Brain microvascular endothelial cell (primary cell): ENCODE data around the gene ZNF787.

Source experiments
- DNase-seq: peaks from one replicate; pipeline ENCODE4 v3.0.0-alpha.2; 2020
- H3K27ac ChIP-seq: fragments of 250-450 bp; sonication (Bioruptor Pico); 2 replicates; pipeline ENCODE4 v1.5.1; 2020; ENCODE audit warnings: mild to moderate bottlenecking, moderate library complexity
- H3K27me3 ChIP-seq: fragments of 250-450 bp; sonication (Bioruptor Pico); replicated peaks from 2 replicates; pipeline ENCODE4 v1.5.1; 2020; ENCODE audit warnings: mild to moderate bottlenecking
- H3K36me3 ChIP-seq: fragments of 250-450 bp; sonication (Bioruptor Pico); replicated peaks from 2 replicates; pipeline ENCODE4 v1.5.1; 2020; ENCODE audit warnings: mild to moderate bottlenecking
- H3K4me3 ChIP-seq: 2 replicates; pipeline ENCODE4 v1.5.1; 2011; ENCODE audit warnings: low read depth, mild to moderate bottlenecking, control low read depth, low read length, moderate library complexity
- CTCF ChIP-seq: IDR thresholded peaks from 2 replicates; pipeline ENCODE4 v1.5.1; 2011; ENCODE audit warnings: low read depth, mild to moderate bottlenecking, moderate library complexity, low read length, control low read depth, inconsistent platforms; ENCODE audit errors: missing control alignments
- in situ Hi-C: cut with HindIII; loops from 2 replicates; pipeline ENCODE4 v1.10.0; 2017; ENCODE audit warnings: low sequenced_read_pairs, low pct_ligation_motif_present

Gene ZNF787

GRCh38 chr19:56092685-56093631 is 28.1 kb downstream of the ZNF787 start:
- H3K36me3 ChIP-seq = peaks cover 16% of the 10 kb centered on the region
- no peak for DNase-seq
- in situ Hi-C loops = no loop called here

GRCh38 chr19:56091751-56092546 is 29.1 kb downstream of the ZNF787 start:
- H3K27ac ChIP-seq = peak overlapping the region; percentile 14
- TF ChIP-seq CTCF = no peak
- peaks cover 10% of the 10 kb centered on the region for H3K36me3 ChIP-seq
- no peaks in the 10 kb centered on the region for H3K27me3 ChIP-seq
- DNase-seq = no peak
- H3K4me3 ChIP-seq = no peak overlapping the region
- in situ Hi-C loops = no loop called here

More at GRCh38 chr19:56092685-56093631, 28.1 kb downstream of the ZNF787 start:
- TF ChIP-seq CTCF = no peak
- no peak overlapping the region for H3K27ac ChIP-seq
- H3K27me3 ChIP-seq = no peaks in the 10 kb centered on the region
- no peak overlapping the region for H3K4me3 ChIP-seq

GRCh38 chr19:56091066-56091490 is 30.0 kb downstream of the ZNF787 start:
- DNase-seq = peak; percentile 32
- Histone ChIP-seq H3K36me3 (peaks cover 10% of the 10 kb centered on the region), H3K27ac (peak overlapping the region; percentile 14), H3K27me3 (no peaks in the 10 kb centered on the region), H3K4me3 (no peak overlapping the region)
- no peak for TF ChIP-seq CTCF
- in situ Hi-C loops = no loop called here

- H3K27me3 ChIP-seq = no peaks in the 10 kb centered on the region
- DNase-seq = no peak
- H3K36me3 ChIP-seq = peaks cover 16% of the 10 kb centered on the region
- in situ Hi-C loops = no loop called here
- H3K27ac ChIP-seq = no peak overlapping the region
- H3K4me3 ChIP-seq = no peak overlapping the region
- no peak for TF ChIP-seq CTCF
Measured at GRCh38 chr19:56089344-56089743, 31.8 kb downstream of the ZNF787 start.

- no peak for TF ChIP-seq CTCF
- DNase-seq = no peak
- in situ Hi-C loops = no loop called here
Measured at GRCh38 chr19:56088497-56089215, 32.4 kb downstream of the ZNF787 start.

More at GRCh38 chr19:56088497-56089215, 32.4 kb downstream of the ZNF787 start:
- Histone ChIP-seq H3K36me3 (peaks cover 16% of the 10 kb centered on the region), H3K4me3 (no peak overlapping the region), H3K27me3 (no peaks in the 10 kb centered on the region), H3K27ac (no peak overlapping the region)
